Kidney tubule cell (primary cell): ENCODE data around the gene PRKCD.
A peak's percentile ranks its signal among the peaks of the same experiment; 100 is the strongest.

Source experiments
- DNase-seq: peaks from one replicate; pipeline ENCODE4 v3.0.0-alpha.2; 2018; ENCODE audit warnings: low spot score

PRKCD gene

DNA sequence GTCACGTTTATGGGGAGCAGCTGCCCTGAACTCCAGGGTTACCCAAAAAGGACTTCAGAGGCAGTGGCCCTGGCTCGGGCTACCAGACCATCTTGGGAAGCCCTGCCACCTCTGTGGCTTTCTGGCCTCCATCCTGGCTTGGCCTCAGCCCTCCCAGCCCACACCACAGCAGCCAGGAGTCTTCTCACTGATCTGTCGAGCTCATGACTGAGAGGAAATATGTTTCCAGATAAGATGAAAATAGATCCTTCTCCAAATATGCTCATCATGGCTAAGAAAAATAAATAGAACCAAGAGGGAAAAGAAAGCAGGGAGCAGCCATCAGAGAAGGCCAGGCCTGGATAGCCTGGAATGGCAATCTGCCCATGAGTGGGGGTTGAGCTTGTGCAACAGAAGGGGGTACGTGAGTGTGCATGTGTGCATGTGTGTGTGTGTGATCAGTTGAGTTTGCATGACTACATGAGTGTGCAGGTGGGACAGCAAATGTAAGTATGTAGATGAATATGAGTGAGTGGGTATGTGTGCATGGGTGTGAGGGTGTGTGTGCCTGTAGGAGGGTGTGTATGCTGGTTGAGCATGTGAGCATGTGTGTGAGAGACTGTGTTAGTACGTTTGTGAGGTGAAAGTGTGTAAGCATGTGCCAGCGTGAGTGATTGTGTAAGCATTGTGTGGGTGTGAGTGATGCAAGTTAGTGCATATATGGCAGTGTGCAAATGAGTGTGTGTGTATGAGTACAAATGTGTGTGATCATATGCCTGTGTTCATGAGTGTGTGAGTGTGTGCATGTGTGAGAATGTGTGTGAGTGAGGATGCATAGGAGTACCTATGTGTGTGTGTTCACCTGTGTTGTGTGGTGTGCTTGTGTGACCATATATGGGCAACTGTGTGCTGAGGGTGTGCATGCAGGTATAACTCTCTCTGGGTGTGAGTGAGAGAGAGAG is 20.8 kb upstream of the PRKCD start:
- no peak for DNase-seq

GRCh38 chr3:53140847-53141845 is 19.9 kb upstream of the PRKCD start:
- DNase-seq = peak; percentile 86

DNA sequence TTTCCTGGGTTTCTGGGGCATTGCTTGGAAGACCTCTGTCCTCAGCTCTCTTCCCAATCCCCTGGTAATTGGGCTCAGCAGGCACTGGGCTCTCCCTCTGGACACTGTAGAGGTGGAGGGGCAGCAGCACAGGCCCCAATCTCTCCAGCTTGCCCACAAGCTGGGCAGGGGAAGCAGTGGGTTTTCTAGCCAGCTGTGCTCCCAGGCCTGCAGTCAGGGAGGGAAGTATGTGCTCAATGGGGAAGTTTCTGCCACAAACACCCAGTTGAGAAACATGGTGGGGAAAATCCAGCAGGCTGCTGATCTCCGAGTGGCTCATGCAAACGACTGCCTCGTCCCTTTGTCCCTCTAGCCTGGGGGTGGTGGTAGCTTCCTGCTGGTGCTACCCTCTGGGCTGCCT is 18.0 kb upstream of the PRKCD start:
- DNase-seq = no peak

DNA sequence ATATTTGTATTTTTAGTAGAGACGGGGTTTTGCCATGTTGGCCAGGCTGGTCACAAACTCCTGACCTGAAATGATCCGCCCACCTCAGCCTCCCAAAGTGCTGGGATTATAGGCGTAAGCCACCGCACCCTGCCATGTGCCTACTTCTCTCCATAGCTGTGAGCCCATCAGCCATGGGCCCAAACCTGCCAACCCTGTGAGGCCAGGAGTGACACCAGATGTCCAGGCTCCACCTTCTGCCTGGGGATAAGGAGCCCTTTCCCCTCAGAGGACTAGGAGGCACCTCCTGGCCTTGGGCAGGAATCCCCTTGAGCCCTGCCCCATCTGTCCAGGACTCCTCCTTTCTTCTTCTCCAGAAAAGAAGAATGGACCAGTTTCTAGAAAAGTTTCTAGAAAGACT is 16.6 kb upstream of the PRKCD start:
- DNase-seq = no peak

- no peak for DNase-seq
Observed at GRCh38 chr3:53144862-53145712, 15.9 kb upstream of the PRKCD start.

- no peak for DNase-seq
Observed at GRCh38 chr3:53145713-53146080, 15.3 kb upstream of the PRKCD start.

GRCh38 chr3:53146319-53146891 is 14.6 kb upstream of the PRKCD start:
- no peak for DNase-seq

- DNase-seq = peak; percentile 21
Observed at GRCh38 chr3:53147151-53147902, 13.7 kb upstream of the PRKCD start.

- DNase-seq = no peak
Observed at GRCh38 chr3:53147903-53148400, 13.1 kb upstream of the PRKCD start.

GRCh38 chr3:53149006-53149690 is 11.9 kb upstream of the PRKCD start:
- DNase-seq = no peak

GRCh38 chr3:53149699-53150098 is 11.3 kb upstream of the PRKCD start:
- no peak for DNase-seq

DNA sequence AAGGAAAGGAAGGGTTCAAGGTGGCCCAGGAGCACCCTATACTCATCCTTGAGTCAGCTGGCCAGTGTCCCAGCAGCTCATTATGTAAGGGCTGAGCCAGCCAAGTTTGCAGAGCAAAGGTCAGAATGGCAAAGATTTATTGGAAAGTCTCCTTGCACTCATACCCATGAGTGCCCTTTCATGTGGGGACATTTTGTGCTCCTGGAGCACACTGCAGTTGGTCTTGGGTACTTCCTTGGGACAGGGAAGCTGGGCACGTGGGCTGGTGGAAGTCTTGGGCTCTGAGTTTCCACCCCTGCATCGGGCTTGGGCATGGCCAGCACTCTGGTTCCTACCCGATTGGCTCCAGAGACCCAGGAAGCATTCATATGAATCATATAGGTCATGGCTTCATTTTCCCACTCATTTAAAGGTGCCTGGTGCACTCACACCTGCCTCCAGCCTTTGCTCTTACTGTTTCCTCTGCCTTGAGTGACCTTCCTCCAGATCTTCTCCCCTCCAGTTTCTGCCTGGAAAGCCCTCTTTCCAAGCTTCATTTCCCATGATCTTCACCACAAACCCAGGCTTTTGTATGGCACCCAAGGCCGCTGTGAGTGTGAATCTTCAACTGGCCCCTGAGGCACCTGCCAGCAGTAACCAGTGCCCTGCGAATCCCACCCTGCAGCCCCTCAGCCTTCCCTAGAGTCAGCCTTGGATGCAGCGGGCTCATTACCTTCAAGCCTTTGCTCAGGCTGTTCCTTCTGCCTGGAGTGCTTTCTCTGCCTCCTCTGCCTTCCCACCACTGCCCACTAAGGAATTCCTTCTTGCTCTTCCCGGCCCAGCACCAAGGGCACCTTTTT is 10.5 kb upstream of the PRKCD start:
- DNase-seq = peak; percentile 74

GRCh38 chr3:53151086-53151438 is 9.9 kb upstream of the PRKCD start:
- peak; percentile 19 for DNase-seq

- no peak for DNase-seq
Observed at GRCh38 chr3:53151465-53151864, 9.5 kb upstream of the PRKCD start.

- no peak for DNase-seq
Observed at GRCh38 chr3:53151870-53152660, 8.9 kb upstream of the PRKCD start.

GRCh38 chr3:53153264-53153823 is 7.7 kb upstream of the PRKCD start:
- no peak for DNase-seq

GRCh38 chr3:53153980-53154379 is 7.0 kb upstream of the PRKCD start:
- no peak for DNase-seq

GRCh38 chr3:53154881-53155285 is 6.1 kb upstream of the PRKCD start:
- DNase-seq = peak; percentile 32
